ENCODE measurements around the gene ZMYND15.

ZMYND15 gene

GRCh38 chr17:4788807-4789700 lies 49.4 kb downstream of the ZMYND15 start, which contains the start of gene GLTPD2:
TSS of gene GLTPD2 (plus strand) at chr17:4788964. CDS start at chr17:4789012, 48 bp downstream.
- no peak for DNase-seq

DNA sequence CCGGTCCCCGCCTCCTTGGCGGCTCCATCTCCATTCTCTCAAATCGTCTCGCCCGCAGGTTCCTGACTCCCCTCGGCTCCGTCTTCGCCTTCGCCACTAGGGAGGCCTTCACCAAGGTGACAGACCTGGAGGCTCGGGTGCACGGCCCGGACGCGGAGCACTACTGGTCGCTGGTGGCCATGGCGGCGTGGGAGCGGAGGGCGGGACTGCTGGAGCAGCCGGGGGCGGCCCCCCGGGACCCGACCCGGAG lies 50.0 kb downstream of the ZMYND15 start:
- DNase-seq: no peak

DNA sequence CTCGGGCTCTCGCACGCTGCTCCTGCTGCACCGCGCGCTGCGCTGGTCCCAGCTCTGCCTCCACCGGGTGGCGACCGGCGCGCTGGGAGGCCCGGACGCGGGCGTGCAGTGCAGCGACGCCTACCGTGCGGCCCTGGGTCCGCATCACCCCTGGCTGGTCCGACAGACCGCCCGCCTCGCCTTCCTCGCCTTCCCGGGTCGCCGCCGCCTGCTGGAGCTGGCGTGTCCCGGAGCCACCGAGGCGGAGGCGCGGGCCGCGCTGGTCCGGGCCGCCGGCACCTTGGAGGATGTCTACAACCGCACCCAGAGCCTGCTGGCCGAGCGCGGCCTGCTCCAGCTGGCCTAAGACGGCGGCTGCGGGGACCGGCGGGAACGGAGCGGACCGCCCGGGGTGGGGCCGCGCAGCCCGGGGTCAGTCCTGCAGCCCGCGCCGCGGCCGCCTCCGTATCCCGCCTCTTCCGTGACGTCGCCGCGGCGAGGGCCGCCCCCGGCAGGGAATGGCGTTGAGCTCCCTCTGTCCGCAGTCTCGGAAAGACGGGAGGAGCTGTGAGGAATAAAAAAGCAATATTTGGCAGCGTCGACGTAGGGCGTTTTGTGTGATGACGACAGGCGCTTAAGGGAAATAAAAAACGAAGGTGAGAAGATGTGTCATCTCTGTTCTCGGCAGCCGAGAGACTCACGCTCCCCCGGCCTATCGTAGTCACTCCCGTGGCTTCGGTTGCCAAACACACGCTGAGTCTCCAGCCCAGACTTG lies 50.5 kb downstream of the ZMYND15 start:
- DNase-seq: peak; percentile 86

DNA sequence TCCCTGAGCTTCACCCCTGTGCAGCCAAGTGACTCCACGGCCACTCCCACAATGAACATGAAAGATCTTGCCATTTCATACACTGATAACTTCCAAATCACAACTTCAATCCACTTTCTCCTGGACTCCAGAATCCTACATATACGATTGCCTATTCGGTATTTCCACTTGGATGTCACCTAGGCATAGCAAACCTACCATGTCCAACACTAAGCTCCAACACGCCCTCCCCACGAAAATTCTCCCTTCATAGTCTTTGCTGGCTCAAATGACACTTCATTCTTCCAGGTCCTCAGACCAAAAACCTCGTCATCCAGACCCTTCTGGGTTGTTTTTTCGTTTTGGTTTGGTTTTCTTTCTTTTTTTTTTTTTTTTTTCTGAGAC lies 51.1 kb downstream of the ZMYND15 start:
- peak; percentile 86 for DNase-seq

DNA sequence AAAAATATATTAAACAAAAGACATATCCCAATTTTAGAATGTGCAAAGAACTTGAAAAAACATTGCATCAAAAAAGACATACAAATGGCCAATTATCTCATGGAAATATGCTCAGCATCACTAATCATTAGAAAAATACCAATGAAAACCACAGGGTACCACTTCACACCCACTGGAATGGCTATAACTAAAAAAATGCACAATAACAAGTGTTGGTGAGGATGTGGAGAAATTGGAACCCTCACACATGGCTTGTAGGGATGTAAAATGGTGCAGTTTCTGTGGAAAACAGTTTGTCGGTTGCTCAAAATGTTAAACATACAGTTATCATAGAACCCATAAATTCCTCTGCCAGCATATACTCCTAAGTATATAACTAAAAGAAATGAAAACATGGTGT lies 55.5 kb downstream of the ZMYND15 start:
- DNase-seq: no peak
